ENCODE results near the gene ZC3HAV1L. TPM values are rescaled to one million over a fixed set of nuclear protein-coding genes. Genes with fewer than 3 reads are reported as not detected.
"Not testable (repeated sequence)": the region's sequence is repeated elsewhere in the genome, so short reads cannot be mapped to it uniquely, and the experiment has no call there.

The ZC3HAV1L gene
- total RNA-seq, 1 donor from 2014 or later, result 19.7 TPM

GRCh38 chr7:139054656-139055055, 18.8 kb upstream of the ZC3HAV1L start:
- intact Hi-C loops (cut with micrococcal nuclease), result not testable (repeated sequence)

- intact Hi-C loops (cut with micrococcal nuclease), result no loop called here
Observed at GRCh38 chr7:139054101-139054500, 18.3 kb upstream of the ZC3HAV1L start.

- intact Hi-C loops (cut with micrococcal nuclease), result no loop called here
Observed at GRCh38 chr7:139051655-139052054, 15.8 kb upstream of the ZC3HAV1L start.

GRCh38 chr7:139049936-139050335, 14.1 kb upstream of the ZC3HAV1L start:
- intact Hi-C loops (cut with micrococcal nuclease), result no loop called here

- intact Hi-C loops (cut with micrococcal nuclease), result no loop called here
Observed at GRCh38 chr7:139049111-139049510, 13.3 kb upstream of the ZC3HAV1L start.

GRCh38 chr7:139047970-139048369, 12.1 kb upstream of the ZC3HAV1L start:
- intact Hi-C loops (cut with micrococcal nuclease), result no loop called here

GRCh38 chr7:139046143-139046542, 10.3 kb upstream of the ZC3HAV1L start:
- intact Hi-C loops (cut with micrococcal nuclease), result no loop called here

- intact Hi-C loops (cut with micrococcal nuclease), result loop anchor here (1.0 to 5.0 kb wide), 10 partner anchors 10 to 312 kb away; partner anchors contain the start of genes LUC7L2, UBN2 and ZC3HAV1
Observed at GRCh38 chr7:139044813-139045794, 9.3 kb upstream of the ZC3HAV1L start.

GRCh38 chr7:139043823-139044812, 8.3 kb upstream of the ZC3HAV1L start:
- intact Hi-C loops (cut with micrococcal nuclease), result loop anchor here (1.0 to 5.0 kb wide), 7 partner anchors 9 to 313 kb away; partner anchors contain the start of genes LUC7L2, UBN2 and ZC3HAV1

- intact Hi-C loops (cut with micrococcal nuclease), result loop anchor here (5.0 kb wide), 1 partner anchor 316 kb away; the partner anchor contains the start of gene LUC7L2
Observed at GRCh38 chr7:139041378-139042085, 5.7 kb upstream of the ZC3HAV1L start.

- intact Hi-C loops (cut with micrococcal nuclease), result loop anchor here (5.0 kb wide), 1 partner anchor 304 kb away; the partner anchor contains the start of gene FMC1
Observed at GRCh38 chr7:139038691-139039090, 2.8 kb upstream of the ZC3HAV1L start.

- intact Hi-C loops (cut with micrococcal nuclease), result loop anchor here (5.0 kb wide), 1 partner anchor 305 kb away; the partner anchor contains the start of gene FMC1
Observed at GRCh38 chr7:139036901-139037300, 1.1 kb upstream of the ZC3HAV1L start.

GRCh38 chr7:139034855-139035585, 822 bp downstream of the ZC3HAV1L start:
- intact Hi-C loops (cut with micrococcal nuclease), result loop anchor here (1.0 to 5.0 kb wide), 2 partner anchors 9 to 307 kb away; partner anchors contain the start of gene FMC1

- intact Hi-C loops (cut with micrococcal nuclease), result no loop called here
Observed at GRCh38 chr7:139034336-139034735, 1.5 kb downstream of the ZC3HAV1L start.

- intact Hi-C loops (cut with micrococcal nuclease), result no loop called here
Observed at GRCh38 chr7:139033346-139034114, 2.3 kb downstream of the ZC3HAV1L start.

GRCh38 chr7:139032473-139032872, 3.4 kb downstream of the ZC3HAV1L start:
- intact Hi-C loops (cut with micrococcal nuclease), result no loop called here

GRCh38 chr7:139029353-139029752, 6.5 kb downstream of the ZC3HAV1L start:
- intact Hi-C loops (cut with micrococcal nuclease), result no loop called here

GRCh38 chr7:139026551-139026950, 9.3 kb downstream of the ZC3HAV1L start:
- intact Hi-C loops (cut with micrococcal nuclease), result no loop called here

GRCh38 chr7:139025861-139026260, 10.0 kb downstream of the ZC3HAV1L start:
- intact Hi-C loops (cut with micrococcal nuclease), result not testable (repeated sequence)
